CD4-positive, alpha-beta T cell (primary cell): ENCODE data around the gene ANKZF1. TPM values are rescaled to one million over a fixed set of nuclear protein-coding genes. Genes with fewer than 3 reads are reported as not detected.

Experiments used
- ATAC-seq: fragments of 200-7000 bp; cut with Tn5 transposase; one replicate; pipeline ENCODE4 v1.10.0; 2022; ENCODE audit warnings: mild to moderate bottlenecking; ENCODE audit not compliant: poor library complexity
- CTCF ChIA-PET: fragments of 350-600 bp; sonication (Branson Sonifier 250); formaldehyde crosslinking; loops from one replicate; lab custom pipeline; 2021; ENCODE audit warnings: antibody characterized with exemption, inconsistent platforms; lab: Charles Lee
- POLR2A ChIA-PET: fragments of 350-600 bp; sonication (Branson Sonifier 250); formaldehyde crosslinking; loops from one replicate; lab custom pipeline; 2021; ENCODE audit warnings: antibody characterized with exemption, inconsistent platforms; lab: Charles Lee
- DNase-seq, 14 experiments: peaks; one replicate each; pipeline ENCODE4 v3.0.0-alpha.2; 2013 to 2020; ENCODE audit warnings: mixed read lengths in 2 of 14
- H3K27ac ChIP-seq, 2 donors: one replicate each; pipeline versions ENCODE4 v1.5.1 to v1.7.0; 2013; ENCODE audit warnings: low read length in 2 of 2, low read depth in 1 of 2, mild to moderate bottlenecking in 1 of 2
- H3K27me3 ChIP-seq, 2 experiments: 1 replicate in 1 of 2; 2 replicates in 1 of 2; pipeline versions ENCODE4 v1.6.1 to v1.7.0; 2013; ENCODE audit warnings: low read length in 2 of 2, control low read depth in 1 of 2, mild to moderate bottlenecking in 1 of 2, moderate library complexity in 1 of 2; ENCODE audit not compliant: insufficient read depth in 2 of 2, control insufficient read depth in 1 of 2
- H3K36me3 ChIP-seq: one replicate; pipeline ENCODE4 v1.6.1; 2013; ENCODE audit warnings: low read length, control low read depth; ENCODE audit not compliant: insufficient read depth
- H3K4me1 ChIP-seq: one replicate; pipeline ENCODE4 v1.6.1; 2013; ENCODE audit warnings: low read length, control low read depth; ENCODE audit not compliant: insufficient read depth
- H3K4me3 ChIP-seq: one replicate; pipeline ENCODE4 v1.5.1; 2013; ENCODE audit warnings: mild to moderate bottlenecking, low read length, moderate library complexity
- H3K9me3 ChIP-seq, 2 experiments: 1 replicate in 1 of 2; 2 replicates in 1 of 2; pipeline versions ENCODE4 v1.6.1 to v1.7.0; 2013; ENCODE audit warnings: low read length in 2 of 2, mild to moderate bottlenecking in 2 of 2, control low read depth in 1 of 2, moderate library complexity in 1 of 2; ENCODE audit not compliant: control insufficient read depth in 1 of 2, insufficient read depth in 1 of 2
- H3K27ac Mint-ChIP-seq: one replicate; pipeline ENCODE4 v1.8.0; 2020; ENCODE audit warnings: mixed read lengths
- H3K27me3 Mint-ChIP-seq: one replicate; pipeline ENCODE4 v1.8.0; 2021; ENCODE audit warnings: mixed read lengths
- H3K36me3 Mint-ChIP-seq: one replicate; pipeline ENCODE4 v1.8.0; 2021; ENCODE audit warnings: low read depth, mixed read lengths
- H3K4me1 Mint-ChIP-seq: one replicate; pipeline ENCODE4 v1.8.0; 2021; ENCODE audit warnings: low read depth, mixed read lengths
- H3K4me3 Mint-ChIP-seq: one replicate; pipeline ENCODE4 v1.8.0; 2020; ENCODE audit warnings: mild to moderate bottlenecking, mixed read lengths
- H3K9me3 Mint-ChIP-seq: one replicate; pipeline ENCODE4 v1.8.0; 2020; ENCODE audit warnings: mixed read lengths
- intact Hi-C, 2 experiments: fragments of 100-400 bp; cut with DNase I in 1 of 2; cut with micrococcal nuclease in 1 of 2; formaldehyde crosslinking; loops; one replicate each; pipeline versions ENCODE4 v1.15.1 to v1.9.0; 2023 to 2025; cut with DNase I, micrococcal nuclease
- total RNA-seq, 174 experiments: library from RNA in 2 of 174; stranded (reverse) in 2 of 174; gene quantifications; one replicate each; pipeline ENCODE4 v1.2.3 and lab custom pipeline; 2021 to 2026
- TF ChIP-seq, protein P1 (sequence below): fragments of 200-600 bp; IDR thresholded peaks from one replicate; pipeline ENCODE4 v1.8.0; 2022; ENCODE audit warnings: antibody characterized with exemption, mild to moderate bottlenecking

The ANKZF1 gene
- total RNA-seq, 2 experiments from 2014 or later = 128 to 135 TPM

DNA sequence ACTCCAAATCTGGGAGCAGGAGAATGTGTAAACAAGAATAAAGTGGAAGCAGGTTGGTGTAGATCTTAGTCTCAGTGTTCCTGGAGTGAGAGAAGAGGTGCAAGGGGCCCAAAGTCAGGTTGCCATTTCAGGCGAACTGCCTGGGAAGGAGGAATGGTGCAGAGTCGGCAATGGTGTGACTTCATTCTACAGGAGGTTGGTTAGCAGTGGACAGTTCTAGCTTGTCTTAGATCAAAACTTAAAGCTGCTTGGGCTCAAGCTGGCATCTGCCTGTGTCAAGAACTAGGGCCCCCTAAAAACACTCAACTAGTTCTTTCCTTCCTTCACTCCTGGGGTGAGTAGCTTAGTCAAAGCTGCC lies 19.2 kb downstream of the ANKZF1 start:
- TF ChIP-seq, protein P1, sequence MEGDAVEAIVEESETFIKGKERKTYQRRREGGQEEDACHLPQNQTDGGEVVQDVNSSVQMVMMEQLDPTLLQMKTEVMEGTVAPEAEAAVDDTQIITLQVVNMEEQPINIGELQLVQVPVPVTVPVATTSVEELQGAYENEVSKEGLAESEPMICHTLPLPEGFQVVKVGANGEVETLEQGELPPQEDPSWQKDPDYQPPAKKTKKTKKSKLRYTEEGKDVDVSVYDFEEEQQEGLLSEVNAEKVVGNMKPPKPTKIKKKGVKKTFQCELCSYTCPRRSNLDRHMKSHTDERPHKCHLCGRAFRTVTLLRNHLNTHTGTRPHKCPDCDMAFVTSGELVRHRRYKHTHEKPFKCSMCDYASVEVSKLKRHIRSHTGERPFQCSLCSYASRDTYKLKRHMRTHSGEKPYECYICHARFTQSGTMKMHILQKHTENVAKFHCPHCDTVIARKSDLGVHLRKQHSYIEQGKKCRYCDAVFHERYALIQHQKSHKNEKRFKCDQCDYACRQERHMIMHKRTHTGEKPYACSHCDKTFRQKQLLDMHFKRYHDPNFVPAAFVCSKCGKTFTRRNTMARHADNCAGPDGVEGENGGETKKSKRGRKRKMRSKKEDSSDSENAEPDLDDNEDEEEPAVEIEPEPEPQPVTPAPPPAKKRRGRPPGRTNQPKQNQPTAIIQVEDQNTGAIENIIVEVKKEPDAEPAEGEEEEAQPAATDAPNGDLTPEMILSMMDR = no peak
- Mint-ChIP-seq H3K4me1 (peaks cover 84% of the 10 kb centered on the region), H3K9me3 (no peaks in the 10 kb centered on the region), H3K4me3 (peak overlapping the region; percentile 88), H3K27me3 (no peaks in the 10 kb centered on the region), H3K27ac (peak overlapping the region; percentile 96), H3K36me3 (peaks cover 69% of the 10 kb centered on the region)
- H3K4me1 ChIP-seq = peaks cover 86% of the 10 kb centered on the region
- H3K36me3 ChIP-seq = peaks cover 44% of the 10 kb centered on the region
- ATAC-seq (no peak), DNase-seq (no peak)
- no peaks in the 10 kb centered on the region for H3K9me3 ChIP-seq
- CTCF ChIA-PET = interaction anchor here (1.0 to 3.8 kb wide), 6 partner anchors 19 to 89 kb away, joined by 5 to 30 read pairs (median 6); partner anchors contain the start of genes ANKZF1, ATG9A and NHEJ1
- no peaks in the 10 kb centered on the region for H3K27me3 ChIP-seq
- peak overlapping the region; percentile 61 to 98 for H3K27ac ChIP-seq
- POLR2A ChIA-PET = interaction anchor here (0.6 to 10.1 kb wide), 14 partner anchors 11 to 139 kb away, joined by 3 to 202 read pairs (median 15); partner anchors contain the start of genes ABCB6, ANKZF1, ATG9A and CNPPD1
- peak overlapping the region; percentile 52 for H3K4me3 ChIP-seq
- intact Hi-C loops = loop anchor here in 1 of 2 experiments (1.0 to 5.0 kb wide), 2 partner anchors 20 to 72 kb away; partner anchors contain the start of genes ANKZF1, ATG9A, CNPPD1 and RETREG2

GRCh38 chr2:219249203-219249980 lies 19.8 kb downstream of the ANKZF1 start:
- no peaks in the 10 kb centered on the region for H3K9me3 Mint-ChIP-seq
- TF ChIP-seq, protein P1 = no peak
- H3K36me3 ChIP-seq = peaks cover 44% of the 10 kb centered on the region
- H3K4me3 Mint-ChIP-seq = peak overlapping the region; percentile 88
- peaks cover 69% of the 10 kb centered on the region for H3K36me3 Mint-ChIP-seq
- DNase-seq = peak in 13 of 14 experiments; percentile 34 to 85 (median 66)
- POLR2A ChIA-PET = interaction anchor here (0.6 to 10.1 kb wide), 20 partner anchors 11 to 249 kb away, joined by 3 to 202 read pairs (median 5); partner anchors contain the start of genes ABCB6, ANKZF1, ATG9A and CNPPD1
- peak; percentile 7 for ATAC-seq
- H3K27ac ChIP-seq = peak overlapping the region; percentile 61 to 98
- CTCF ChIA-PET = interaction anchor here (1.0 to 3.8 kb wide), 8 partner anchors 19 to 373 kb away, joined by 3 to 30 read pairs (median 5); partner anchors contain the start of genes ANKZF1, ATG9A, DNAJB2 and NHEJ1
- peak overlapping the region; percentile 96 for H3K27ac Mint-ChIP-seq
- no peaks in the 10 kb centered on the region for H3K27me3 Mint-ChIP-seq
- peak overlapping the region; percentile 52 for H3K4me3 ChIP-seq
- peaks cover 79% of the 10 kb centered on the region for H3K4me1 Mint-ChIP-seq
- H3K9me3 ChIP-seq = no peaks in the 10 kb centered on the region
- no peaks in the 10 kb centered on the region for H3K27me3 ChIP-seq
- H3K4me1 ChIP-seq = peaks cover 83% of the 10 kb centered on the region
- intact Hi-C loops = loop anchor here in 1 of 2 experiments (1.0 to 5.0 kb wide), 2 partner anchors 20 to 72 kb away; partner anchors contain the start of genes ANKZF1, ATG9A, CNPPD1 and RETREG2

GRCh38 chr2:219250049-219250781 lies 20.6 kb downstream of the ANKZF1 start:
- Mint-ChIP-seq H3K36me3 (peaks cover 75% of the 10 kb centered on the region), H3K27me3 (no peaks in the 10 kb centered on the region), H3K4me1 (peaks cover 78% of the 10 kb centered on the region), H3K9me3 (no peaks in the 10 kb centered on the region), H3K4me3 (peak overlapping the region; percentile 88), H3K27ac (peak overlapping the region; percentile 96)
- intact Hi-C loops = loop anchor here (5.0 to 10.0 kb wide), 2 partner anchors 33 to 685 kb away; partner anchors contain the start of genes ABCB6 (in 2 of the 2), CNOT9 (in 1 of the 2) and USP37 (in 1 of the 2)
- no peaks in the 10 kb centered on the region for H3K27me3 ChIP-seq
- TF ChIP-seq, protein P1 = no peak
- DNase-seq (peak in 1 of 14 experiments; percentile 22), ATAC-seq (no peak)
- peak overlapping the region; percentile 46 to 61 for H3K27ac ChIP-seq
- no peaks in the 10 kb centered on the region for H3K9me3 ChIP-seq
- H3K4me1 ChIP-seq = peaks cover 83% of the 10 kb centered on the region
- H3K36me3 ChIP-seq = peaks cover 44% of the 10 kb centered on the region
- ChIA-PET CTCF (interaction anchor here (1.1 to 3.8 kb wide), 6 partner anchors 27 to 374 kb away, joined by 3 to 30 read pairs (median 6); partner anchors contain the start of gene DNAJB2), POLR2A (interaction anchor here (0.6 to 10.1 kb wide), 17 partner anchors 11 to 248 kb away, joined by 3 to 202 read pairs (median 5); partner anchors contain the start of genes ABCB6, ANKZF1, ATG9A and CNPPD1)
- H3K4me3 ChIP-seq = peak overlapping the region; percentile 52
